Stimulated activated CD8-positive, alpha-beta memory T cell treated with anti-CD3 and anti-CD28 coated beads, Interleukin-2, amount 100 ng/mL, for 48 hours (primary cell): ENCODE results near the gene UBLCP1.
"Not testable (repeated sequence)": the region's sequence is repeated elsewhere in the genome, so short reads cannot be mapped to it uniquely, and the experiment has no call there.

Experiments
- DNase-seq, 2 donors: peaks; one replicate each; pipeline ENCODE4 v3.0.0-alpha.2; 2020; ENCODE audit warnings: low read depth in 2 of 2

The UBLCP1 gene

GRCh38 chr5:159249158-159249557 is 13.9 kb upstream of the UBLCP1 start:
- no peak for DNase-seq

DNA sequence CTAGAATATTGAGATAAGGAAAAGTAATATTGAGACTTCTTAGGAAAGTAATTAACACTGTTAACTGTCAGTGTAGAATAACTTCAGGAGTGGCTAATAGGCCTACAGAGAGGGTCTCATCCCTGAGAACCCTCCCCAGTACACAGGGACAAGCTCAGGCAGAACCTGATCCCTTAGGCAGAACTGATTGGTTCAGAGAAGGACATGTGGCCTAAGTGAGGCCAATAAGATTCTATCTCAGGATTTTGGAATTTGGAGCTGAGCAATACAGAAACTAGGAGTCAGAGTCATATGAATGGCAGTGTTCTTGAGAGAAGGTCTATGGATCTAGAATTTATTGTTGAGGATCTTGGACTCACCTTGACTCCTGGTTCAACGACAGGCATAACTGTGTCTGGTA is 10.9 kb upstream of the UBLCP1 start:
- DNase-seq = no peak

DNA sequence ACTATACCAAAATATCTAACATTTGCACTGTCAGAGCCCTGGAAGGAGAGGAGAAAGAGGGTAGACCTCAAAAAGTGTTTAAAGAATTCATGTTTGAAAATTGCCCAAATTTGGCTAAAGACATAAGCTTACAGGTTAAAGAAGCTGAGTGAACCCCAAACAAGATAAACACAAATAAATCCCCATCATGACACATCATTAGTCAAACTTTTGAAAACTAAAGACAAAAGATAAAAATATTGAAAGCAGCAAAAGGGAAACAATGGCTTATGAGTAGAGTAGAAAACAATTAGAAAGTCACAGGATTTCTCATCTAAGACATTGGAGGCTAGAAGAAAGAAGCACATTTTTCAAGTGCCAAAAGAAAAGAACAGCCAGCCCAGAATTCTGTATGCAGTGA is 6.1 kb upstream of the UBLCP1 start:
- no peak for DNase-seq

GRCh38 chr5:159257629-159258283 is 5.3 kb upstream of the UBLCP1 start:
- no peak for DNase-seq

DNA sequence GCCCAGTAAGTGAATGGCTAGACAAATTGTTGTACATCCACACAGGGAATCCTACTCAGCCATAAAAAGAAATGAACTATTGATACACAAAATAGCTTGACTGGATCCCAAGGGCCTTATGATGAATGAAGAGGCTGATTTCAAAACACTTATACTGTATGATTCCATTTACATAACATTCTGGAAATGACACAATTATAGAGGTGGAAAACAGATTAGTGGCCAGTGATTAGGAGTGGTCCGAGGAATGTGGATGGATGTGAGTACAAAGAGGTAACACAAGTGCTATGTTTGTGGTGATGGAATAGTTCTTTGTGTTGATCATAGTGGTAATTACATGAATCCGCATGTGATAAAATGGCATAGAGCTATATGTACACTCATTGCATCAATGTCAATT is 4.7 kb upstream of the UBLCP1 start:
- no peak for DNase-seq

DNA sequence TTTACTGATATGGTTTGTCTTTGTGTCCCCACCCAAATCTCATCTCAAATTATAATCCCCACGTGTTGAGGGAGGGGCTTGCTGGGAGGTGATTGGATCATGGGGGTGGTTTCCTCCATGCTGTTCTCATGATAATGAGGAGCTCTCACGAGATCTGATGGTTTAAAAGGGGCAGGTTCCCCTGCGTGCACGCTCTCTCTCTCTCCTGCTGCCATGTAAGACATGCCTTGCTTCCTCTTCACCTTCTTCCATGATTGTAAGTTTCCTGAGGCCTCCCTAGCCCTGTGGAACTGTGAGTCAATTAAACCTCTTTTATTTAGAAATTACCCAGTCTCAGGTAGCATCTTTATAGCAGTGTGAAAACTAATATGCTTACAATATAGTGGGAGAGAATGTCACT is 2.9 kb upstream of the UBLCP1 start:
- not testable (repeated sequence) for DNase-seq

DNA sequence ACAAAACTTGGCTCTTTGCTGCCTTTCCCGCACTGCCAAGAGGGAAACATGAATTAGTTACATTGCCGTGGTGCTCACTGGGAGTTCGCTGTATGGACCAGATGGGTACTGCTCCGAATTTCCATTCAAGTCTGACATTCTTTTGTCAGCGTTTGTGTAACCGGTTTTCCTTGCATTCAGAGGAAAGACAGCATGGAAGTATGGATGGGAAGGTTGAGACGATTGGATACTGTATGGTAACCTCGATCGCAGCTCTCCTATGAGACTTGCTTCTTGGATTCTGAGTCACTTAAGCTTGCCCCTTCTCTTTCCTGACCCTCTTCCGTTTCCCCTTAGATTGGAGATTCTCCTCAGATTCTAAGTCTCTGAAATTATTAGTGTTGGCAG is 625 bp upstream of the UBLCP1 start:
- DNase-seq = no peak

DNA sequence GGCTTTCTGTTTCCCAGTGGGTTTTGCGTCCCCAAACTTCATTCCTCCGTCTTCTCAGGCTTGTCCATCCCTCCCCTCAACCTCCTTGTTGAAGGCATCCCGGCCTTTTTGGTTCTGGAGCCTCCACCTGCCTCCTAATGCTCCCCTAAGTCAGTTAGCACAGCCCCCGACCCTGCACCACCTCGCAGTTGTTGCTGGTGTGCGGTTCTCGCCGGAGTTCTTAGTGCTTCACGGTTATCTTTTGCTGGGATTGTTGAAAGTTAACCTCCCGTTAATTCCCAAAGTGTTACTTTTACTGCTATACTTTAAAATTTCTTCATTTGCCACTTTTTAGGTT is 447 bp downstream of the UBLCP1 start:
- DNase-seq = no peak

DNA sequence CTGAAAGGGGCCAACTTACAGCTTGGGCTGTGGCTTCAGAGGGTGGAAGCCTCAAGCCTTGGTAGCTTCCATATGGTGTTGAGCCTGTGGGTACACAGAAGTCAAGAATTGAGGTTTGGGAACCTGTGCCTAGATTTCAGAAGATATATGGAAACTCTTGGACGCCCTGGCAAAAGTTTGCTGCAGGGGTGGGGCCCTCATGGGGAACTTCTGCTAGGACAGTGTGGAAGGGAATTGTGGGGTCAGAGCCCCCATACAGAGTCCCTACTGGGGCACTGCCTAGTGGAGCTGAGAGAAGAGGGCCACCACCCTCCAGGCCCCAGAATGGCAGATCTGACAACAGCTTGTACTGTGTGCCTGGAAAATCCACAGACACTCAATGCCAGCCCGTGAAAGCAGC is 3.7 kb downstream of the UBLCP1 start:
- DNase-seq = not testable (repeated sequence)

GRCh38 chr5:159269723-159270122 is 6.6 kb downstream of the UBLCP1 start:
- DNase-seq = no peak

DNA sequence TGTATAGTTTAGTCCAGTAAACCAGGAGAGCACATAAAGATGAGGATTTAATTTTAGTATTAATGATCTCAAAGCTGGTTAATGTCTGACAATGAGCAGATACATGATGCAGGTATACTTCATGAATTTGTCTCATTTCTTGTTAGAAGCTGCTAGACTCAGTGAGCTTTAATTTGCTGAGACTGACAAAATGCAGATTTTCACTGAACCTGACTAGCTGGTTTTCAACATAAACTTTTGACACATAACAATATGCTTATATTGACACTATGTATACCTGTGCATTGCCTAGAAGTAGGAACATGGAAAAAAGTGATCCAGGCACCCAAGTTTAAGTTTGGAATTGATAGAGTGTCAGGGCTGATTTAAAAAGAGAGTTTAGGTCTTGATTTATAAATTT is 10.8 kb downstream of the UBLCP1 start:
- no peak for DNase-seq

- DNase-seq = no peak
These were observed 11.6 kb downstream of the UBLCP1 start for GRCh38 chr5:159274676-159275075.

- no peak for DNase-seq
These were observed 23.4 kb downstream of the UBLCP1 start for GRCh38 chr5:159286420-159287035.

DNA sequence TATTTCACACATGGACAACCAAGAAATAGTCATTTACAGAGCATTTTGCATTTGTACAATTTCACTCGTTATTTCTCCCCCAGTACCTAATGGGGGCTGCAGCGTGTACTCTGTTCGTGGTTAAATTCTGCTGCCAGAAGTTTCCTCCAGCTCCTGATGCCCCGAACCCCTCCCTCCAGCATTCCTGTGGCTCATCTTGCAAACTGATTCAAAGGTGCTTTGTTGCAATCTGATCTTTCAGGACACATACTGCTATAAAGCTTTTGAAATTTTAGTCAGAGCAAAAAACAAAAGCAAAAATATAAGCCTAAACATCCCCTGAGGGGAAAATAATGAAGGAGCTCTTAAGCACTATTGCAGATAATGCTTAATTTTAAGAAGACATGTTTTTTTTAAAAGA is 27.7 kb downstream of the UBLCP1 start:
- DNase-seq = no peak

DNA sequence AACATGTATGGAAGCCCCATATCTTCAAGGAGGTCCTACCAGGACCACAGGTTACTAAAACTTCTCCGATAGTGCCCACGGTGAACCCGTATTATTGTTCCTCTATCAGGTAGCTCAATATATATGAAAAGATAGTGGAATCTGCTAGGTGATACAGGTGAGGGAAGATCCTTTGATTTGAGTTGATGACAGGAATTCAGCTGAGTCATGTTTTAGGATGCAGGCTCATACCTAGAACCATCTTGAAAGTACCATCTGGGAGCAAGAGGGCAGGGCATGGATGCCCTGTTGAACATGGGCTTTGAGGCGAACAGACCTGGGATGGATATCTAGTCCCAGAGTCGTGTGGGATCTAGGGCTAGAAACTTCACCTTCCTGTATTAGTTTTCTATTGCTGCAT is 31.8 kb downstream of the UBLCP1 start:
- DNase-seq = no peak

- DNase-seq = not testable (repeated sequence)
These were observed 34.2 kb downstream of the UBLCP1 start for GRCh38 chr5:159297300-159297699.

DNA sequence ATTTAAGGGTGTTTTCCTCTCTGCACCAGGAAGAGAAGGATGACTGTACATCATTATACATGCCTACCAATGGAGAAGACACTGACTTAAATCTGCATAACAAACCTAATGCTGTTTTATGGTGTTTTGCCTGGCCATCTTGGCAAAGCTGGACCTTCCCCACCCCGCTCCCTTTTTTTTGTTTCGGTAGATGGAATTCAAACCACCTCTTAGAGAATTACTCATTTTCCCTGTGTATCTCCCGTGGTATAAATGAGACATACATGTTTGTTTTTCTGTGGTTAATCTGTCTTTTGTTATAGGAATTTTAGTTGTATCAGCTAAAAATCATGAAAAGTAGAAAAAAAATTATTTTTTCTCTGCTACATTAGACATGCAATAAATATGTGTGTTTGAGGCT is 38.4 kb downstream of the UBLCP1 start:
- DNase-seq = no peak

- DNase-seq = not testable (repeated sequence)
These were observed 39.1 kb downstream of the UBLCP1 start for GRCh38 chr5:159301929-159302860.

DNA sequence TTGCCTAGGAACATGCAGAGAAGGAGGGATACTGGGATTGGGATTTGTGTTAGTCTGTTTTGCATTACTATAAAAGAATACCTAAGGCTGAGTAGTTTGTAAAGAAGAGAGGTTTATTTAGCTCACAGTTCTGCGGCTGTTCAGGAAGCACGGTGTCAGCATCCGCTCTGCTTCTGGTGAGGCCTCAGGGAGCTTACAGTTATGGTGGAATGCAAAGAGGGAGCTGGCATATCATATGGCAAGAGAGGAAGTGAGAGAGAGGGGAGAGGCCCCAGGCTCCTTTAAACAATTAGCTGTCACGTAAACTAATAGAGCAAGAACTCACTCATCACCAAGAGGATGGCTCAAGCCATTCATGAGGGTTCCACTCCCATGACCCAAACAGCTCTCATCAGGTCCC is 40.2 kb downstream of the UBLCP1 start:
- DNase-seq = no peak

- DNase-seq = no peak
These were observed 42.0 kb downstream of the UBLCP1 start for GRCh38 chr5:159304961-159305595.

DNA sequence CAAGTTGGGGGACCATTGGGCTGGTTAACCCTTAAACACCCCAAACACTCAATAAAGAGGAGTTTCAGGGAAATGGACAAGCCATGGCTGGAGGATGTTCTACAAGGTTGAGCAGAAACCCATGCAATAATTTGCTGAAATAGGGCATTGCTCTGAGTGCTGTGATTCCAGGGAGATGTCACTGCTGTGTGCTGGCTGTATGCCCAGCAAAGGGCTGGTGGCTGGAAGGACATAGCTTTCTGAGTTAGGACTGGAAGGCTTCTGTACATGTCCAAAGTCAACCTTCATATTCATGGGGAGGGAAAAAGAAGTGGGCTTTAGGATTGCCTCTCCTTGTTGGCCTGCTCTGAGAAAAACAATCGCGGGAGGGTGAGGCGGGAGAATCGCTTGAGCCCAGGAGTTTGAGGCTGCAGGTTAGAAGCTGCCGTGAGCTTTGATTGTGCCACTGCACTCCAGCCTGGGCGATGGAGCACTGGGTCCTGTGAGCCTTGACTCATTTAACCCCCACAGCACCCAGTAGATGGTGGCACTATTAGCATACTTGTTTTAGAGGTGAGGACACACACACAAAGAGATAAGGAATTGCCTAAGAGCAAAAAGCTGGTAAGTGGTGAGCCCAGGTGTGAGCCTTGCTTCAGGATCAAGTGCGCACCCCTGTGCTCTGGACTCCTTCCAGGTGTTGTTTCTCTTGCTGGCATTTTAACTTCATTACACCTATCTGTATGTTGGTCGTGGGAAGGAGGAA is 46.8 kb downstream of the UBLCP1 start:
- no peak for DNase-seq

- DNase-seq = peak; percentile 6 to 12
These were observed 47.4 kb downstream of the UBLCP1 start for GRCh38 chr5:159310511-159310910.
